SK-N-SH (cell line): ENCODE results near the gene OVAAL. TPM values are rescaled to one million over a fixed set of nuclear protein-coding genes. Genes with fewer than 3 reads are reported as not detected.

Experiments
- CTCF ChIA-PET: fragments of 300-600, 350-600 bp; formaldehyde crosslinking; extraction: SDS; loops from one replicate; lab custom pipeline; 2021; lab: Yijun Ruan, JAX
- POLR2A ChIA-PET: fragments of 350-600 bp; sonication (Branson Sonifier 250); formaldehyde crosslinking; extraction: SDS; loops from one replicate; lab custom pipeline; 2020; ENCODE audit warnings: antibody characterized with exemption, inconsistent platforms; lab: Yijun Ruan, JAX
- DNase-seq: peaks from one replicate; pipeline ENCODE4 v3.0.0; 2012
- H2AFZ ChIP-seq: fragments of 200-600 bp; sonication (generic); 2 replicates; pipeline ENCODE4 v1.8.1; 2016; ENCODE audit warnings: antibody characterized with exemption, mild to moderate bottlenecking, low read depth
- H3F3A ChIP-seq: fragments of 200-600 bp; sonication (generic); replicated peaks from 2 replicates; pipeline ENCODE3; 2016; ENCODE audit warnings: antibody characterized with exemption, mild to moderate bottlenecking; ENCODE audit not compliant: insufficient read depth
- H3K27ac ChIP-seq, 2 experiments: fragments of 200-500 bp in 1 of 2; fragments of 200-600 bp in 1 of 2; sonication (Bioruptor generic) in 1 of 2; sonication (generic), shearing (Covaris generic) in 1 of 2; 2 replicates each; pipeline versions ENCODE4 v1.5.1 to v1.6.1; 2014 to 2016; ENCODE audit warnings: low read depth in 2 of 2, inconsistent platforms in 1 of 2, low read length in 1 of 2, mild to moderate bottlenecking in 1 of 2, mixed read lengths in 1 of 2
- H3K27me3 ChIP-seq: fragments of 200-600 bp; sonication (generic), shearing (Covaris generic); 2 replicates; pipeline ENCODE4 v1.6.1; 2016; ENCODE audit warnings: mixed run types; ENCODE audit not compliant: insufficient read depth
- H3K36me3 ChIP-seq, 2 experiments: fragments of 200-500 bp in 1 of 2; fragments of 200-600 bp in 1 of 2; sonication (Bioruptor generic) in 1 of 2; sonication (generic) in 1 of 2; replicated peaks in 1 of 2; 2 replicates each; pipeline versions ENCODE3 to v1.5.1; 2014 to 2016; ENCODE audit warnings: low read length in 1 of 2, mild to moderate bottlenecking in 1 of 2; ENCODE audit not compliant: insufficient read depth in 2 of 2, control insufficient read depth in 1 of 2
- H3K4me1 ChIP-seq, 2 experiments: fragments of 200-500 bp in 1 of 2; fragments of 200-600 bp in 1 of 2; sonication (Bioruptor generic) in 1 of 2; sonication (generic), shearing (Covaris generic) in 1 of 2; 2 replicates each; pipeline versions ENCODE4 v1.5.1 to v1.6.1; 2014 to 2016; ENCODE audit warnings: low read depth in 1 of 2, low read length in 1 of 2, mixed run types in 1 of 2; ENCODE audit not compliant: insufficient read depth in 2 of 2, control insufficient read depth in 1 of 2
- H3K4me2 ChIP-seq: fragments of 200-600 bp; sonication (generic), shearing (Covaris generic); 2 replicates; pipeline ENCODE4 v1.6.1; 2017; ENCODE audit warnings: mixed run types
- H3K4me3 ChIP-seq, 2 experiments: fragments of 200-500 bp in 1 of 2; fragments of 200-600 bp in 1 of 2; sonication (Bioruptor generic) in 1 of 2; sonication (generic), shearing (Covaris generic) in 1 of 2; 2 replicates each; pipeline versions ENCODE4 v1.5.1 to v1.8.1; 2014 to 2016; ENCODE audit warnings: low read depth in 2 of 2, inconsistent platforms in 1 of 2, low read length in 1 of 2, mild to moderate bottlenecking in 1 of 2, mixed read lengths in 1 of 2, moderate library complexity in 1 of 2
- H3K79me2 ChIP-seq: fragments of 200-600 bp; sonication (generic); 2 replicates; pipeline ENCODE4 v1.8.1; 2017; ENCODE audit warnings: mild to moderate bottlenecking; ENCODE audit not compliant: insufficient read depth
- H3K9ac ChIP-seq: fragments of 200-600 bp; sonication (generic); 2 replicates; pipeline ENCODE4 v1.6.1; 2017; ENCODE audit warnings: mixed run types
- H3K9me2 ChIP-seq: fragments of 200-600 bp; sonication (generic); 2 replicates; pipeline ENCODE4 v1.6.1; 2017; ENCODE audit warnings: mixed run types
- H3K9me3 ChIP-seq: fragments of 200-600 bp; sonication (generic); 2 replicates; pipeline ENCODE4 v1.6.1; 2017; ENCODE audit warnings: mixed run types, mild to moderate bottlenecking, moderate library complexity
- H4K20me1 ChIP-seq: fragments of 200-600 bp; sonication (generic); 2 replicates; pipeline ENCODE4 v1.6.1; 2017; ENCODE audit warnings: mild to moderate bottlenecking, mixed run types; ENCODE audit not compliant: insufficient read depth
- EZH2phosphoT487 ChIP-seq: fragments of 200-600 bp; sonication (generic); IDR thresholded peaks from 2 replicates; pipeline ENCODE4 v1.6.1; 2017; ENCODE audit warnings: low read depth, mixed run types, mild to moderate bottlenecking, antibody characterized with exemption, moderate library complexity, borderline replicate concordance
- FOXM1 ChIP-seq: IDR thresholded peaks from 2 replicates; pipeline ENCODE4 v1.4.0; 2012; ENCODE audit warnings: low read depth, mild to moderate bottlenecking
- IRF3 ChIP-seq: fragments of 150-350 bp; IDR thresholded peaks from 2 replicates; pipeline ENCODE4 v1.6.1; 2016; ENCODE audit warnings: mild to moderate bottlenecking, low read depth, low read length
- MEF2A ChIP-seq: IDR thresholded peaks from 2 replicates; pipeline ENCODE4 v1.4.0; 2012; ENCODE audit warnings: low read depth, borderline replicate concordance
- MXI1 ChIP-seq: IDR thresholded peaks from 2 replicates; pipeline ENCODE4 v1.6.1; 2012; ENCODE audit warnings: mild to moderate bottlenecking, low read depth, low read length, improper control_type of control experiment
- NFIC ChIP-seq: IDR thresholded peaks from 2 replicates; pipeline ENCODE4 v1.4.0; 2012; ENCODE audit warnings: borderline replicate concordance
- POLR2AphosphoS5 ChIP-seq: IDR thresholded peaks from 2 replicates; pipeline ENCODE4 v1.6.1; 2012; ENCODE audit warnings: low read depth, low read length
- RAD21 ChIP-seq: IDR thresholded peaks from 2 replicates; pipeline ENCODE4 v1.6.1; 2012; ENCODE audit warnings: mild to moderate bottlenecking, low read length
- RCOR1 ChIP-seq: fragments of 150-350 bp; IDR thresholded peaks from 2 replicates; pipeline ENCODE4 v1.6.1; 2017; ENCODE audit warnings: antibody characterized with exemption, low read length
- REST ChIP-seq: IDR thresholded peaks from 2 replicates; pipeline ENCODE4 v1.6.1; 2012; ENCODE audit warnings: mild to moderate bottlenecking, low read depth, low read length, moderate library complexity
- TAF1 ChIP-seq: IDR thresholded peaks from 2 replicates; pipeline ENCODE4 v1.6.1; 2012; ENCODE audit warnings: low read depth, mild to moderate bottlenecking, low read length, moderate library complexity, borderline replicate concordance
- TCF12 ChIP-seq: IDR thresholded peaks from 2 replicates; pipeline ENCODE4 v1.4.0; 2012
- TEAD4 ChIP-seq: IDR thresholded peaks from 2 replicates; pipeline ENCODE4 v1.4.0; 2012; ENCODE audit warnings: mild to moderate bottlenecking, borderline replicate concordance; ENCODE audit not compliant: insufficient read depth
- YY1 ChIP-seq: IDR thresholded peaks from 2 replicates; pipeline ENCODE4 v1.4.0; 2012; ENCODE audit warnings: low read depth, mild to moderate bottlenecking
- ZBTB33 ChIP-seq: IDR thresholded peaks from 2 replicates; pipeline ENCODE4 v1.4.0; 2012; ENCODE audit warnings: low read depth, borderline replicate concordance
- WGBS: methylation state at CpG from one replicate; pipeline ENCODE4 v1.1.6; 2017; ENCODE audit warnings: low lambda C conversion rate; 5-methylcytosine and 5-hydroxymethylcytosine counted together
- polyA plus RNA-seq, 3 experiments: library from polyadenylated mRNA; depleted of rRNA; stranded (reverse); fragments of >200 nt; gene quantifications; 2 replicates each; pipeline ENCODE4 v1.2.3, GENCODE V29; 2012

OVAAL gene
- polyA plus RNA-seq, 1 of the 3 experiments (the other 2 are of a cell fraction), result not detected

GRCh38 chr1:180600343-180600742 is 41.6 kb downstream of the OVAAL start:
- no peak overlapping the region for H3K9ac ChIP-seq
- H4K20me1 ChIP-seq, result no peaks in the 10 kb centered on the region
- POLR2A ChIA-PET, result no interaction called here
- no peak for TF ChIP-seq RAD21
- no peak for TF ChIP-seq ZBTB33
- TF ChIP-seq TEAD4, result no peak
- no peak for TF ChIP-seq IRF3
- TF ChIP-seq POLR2AphosphoS5, result no peak
- TF ChIP-seq MXI1, result no peak
- no peak for TF ChIP-seq MEF2A
- no peak for TF ChIP-seq RCOR1
- no peak for TF ChIP-seq NFIC
- no peak for TF ChIP-seq EZH2phosphoT487
- no peak for TF ChIP-seq TAF1
- no peak for TF ChIP-seq TCF12
- no peak for TF ChIP-seq YY1
- WGBS, result 91% methylated on average over 1 of the region's 1 CpG
- H3K27me3 ChIP-seq, result no peaks in the 10 kb centered on the region
- no peaks in the 10 kb centered on the region for H3F3A ChIP-seq
- no peak overlapping the region for H3K4me2 ChIP-seq
- DNase-seq, result no peak
- H3K4me1 ChIP-seq, result peaks cover 0 to 27% of the 10 kb centered on the region in 2 experiments; a peak in 2 of 4 replicates
- no peaks in the 10 kb centered on the region for H3K36me3 ChIP-seq
- CTCF ChIA-PET, result interaction anchor here (0.8 to 1.1 kb wide), 2 partner anchors 15 to 35 kb away, joined by 3 read pairs; no protein-coding TSS in a partner anchor
- no peak overlapping the region; the same call in 1 of the 2 replicates for H2AFZ ChIP-seq
- no peaks in the 10 kb centered on the region for H3K9me2 ChIP-seq
- no peak overlapping the region for H3K27ac ChIP-seq
- no peak overlapping the region for H3K4me3 ChIP-seq
- no peaks in the 10 kb centered on the region for H3K9me3 ChIP-seq
- no peaks in the 10 kb centered on the region for H3K79me2 ChIP-seq

GRCh38 chr1:180601512-180601911 is 42.7 kb downstream of the OVAAL start:
- CTCF ChIA-PET, result no interaction called here
- H3K27me3 ChIP-seq, result no peaks in the 10 kb centered on the region

More at GRCh38 chr1:180601512-180601911, 42.7 kb downstream of the OVAAL start:
- no peak overlapping the region for H3K9ac ChIP-seq
- H3K9me2 ChIP-seq, result no peaks in the 10 kb centered on the region
- 57% methylated on average over 1 of the region's 1 CpG for WGBS
- no peak overlapping the region for H2AFZ ChIP-seq
- no peaks in the 10 kb centered on the region for H3K9me3 ChIP-seq
- H4K20me1 ChIP-seq, result no peaks in the 10 kb centered on the region
- no peaks in the 10 kb centered on the region for H3K36me3 ChIP-seq
- no peak overlapping the region for H3K27ac ChIP-seq
- H3F3A ChIP-seq, result no peaks in the 10 kb centered on the region
- no peak for DNase-seq
- no peak for TF ChIP-seq POLR2AphosphoS5
- TF ChIP-seq NFIC, result no peak
- no peak for TF ChIP-seq FOXM1
- no peak for TF ChIP-seq MEF2A
- no peak for TF ChIP-seq REST
- H3K79me2 ChIP-seq, result no peaks in the 10 kb centered on the region
- H3K4me3 ChIP-seq, result no peak overlapping the region
- POLR2A ChIA-PET, result no interaction called here
- peaks cover 0 to 22% of the 10 kb centered on the region in 2 experiments; a peak in 2 of 4 replicates for H3K4me1 ChIP-seq
- no peak overlapping the region for H3K4me2 ChIP-seq
